ENCODE results near the gene C2orf81.

DNA sequence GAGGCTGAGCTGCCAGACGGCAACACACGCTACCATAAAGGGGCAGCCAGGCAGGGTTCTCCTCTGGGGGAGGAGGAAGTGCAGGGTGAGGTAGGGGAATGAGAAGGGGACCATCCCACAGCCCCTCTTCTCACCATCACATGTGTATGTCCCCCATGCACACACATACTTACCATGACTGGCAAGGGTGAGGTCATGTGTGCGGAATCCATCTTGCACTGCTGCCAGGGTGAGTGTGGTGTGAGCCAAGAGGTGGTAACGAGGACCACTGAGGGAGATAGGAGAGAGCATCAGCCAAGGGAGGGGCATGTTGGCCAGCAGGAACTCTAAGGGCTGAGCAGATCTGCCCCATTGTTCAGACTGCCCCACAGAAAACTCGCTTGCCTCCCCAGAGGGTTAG lies 7.3 kb upstream of the C2orf81 start:
- TF ChIP-seq, protein P1, sequence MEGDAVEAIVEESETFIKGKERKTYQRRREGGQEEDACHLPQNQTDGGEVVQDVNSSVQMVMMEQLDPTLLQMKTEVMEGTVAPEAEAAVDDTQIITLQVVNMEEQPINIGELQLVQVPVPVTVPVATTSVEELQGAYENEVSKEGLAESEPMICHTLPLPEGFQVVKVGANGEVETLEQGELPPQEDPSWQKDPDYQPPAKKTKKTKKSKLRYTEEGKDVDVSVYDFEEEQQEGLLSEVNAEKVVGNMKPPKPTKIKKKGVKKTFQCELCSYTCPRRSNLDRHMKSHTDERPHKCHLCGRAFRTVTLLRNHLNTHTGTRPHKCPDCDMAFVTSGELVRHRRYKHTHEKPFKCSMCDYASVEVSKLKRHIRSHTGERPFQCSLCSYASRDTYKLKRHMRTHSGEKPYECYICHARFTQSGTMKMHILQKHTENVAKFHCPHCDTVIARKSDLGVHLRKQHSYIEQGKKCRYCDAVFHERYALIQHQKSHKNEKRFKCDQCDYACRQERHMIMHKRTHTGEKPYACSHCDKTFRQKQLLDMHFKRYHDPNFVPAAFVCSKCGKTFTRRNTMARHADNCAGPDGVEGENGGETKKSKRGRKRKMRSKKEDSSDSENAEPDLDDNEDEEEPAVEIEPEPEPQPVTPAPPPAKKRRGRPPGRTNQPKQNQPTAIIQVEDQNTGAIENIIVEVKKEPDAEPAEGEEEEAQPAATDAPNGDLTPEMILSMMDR (IDR thresholded peaks at IDR 0.05): no peak
- TF ChIP-seq POLR2A (IDR thresholded peaks at IDR 0.05): no peak

Data from lower leg skin (tissue), 3 donors.